Pancreas (tissue), 10 donors: ENCODE results near the gene ZNF444. TPM values are rescaled to one million over a fixed set of nuclear protein-coding genes. Genes with fewer than 3 reads are reported as not detected.
A peak's percentile ranks its signal among the peaks of the same experiment; 100 is the strongest.

Experiments used
- ATAC-seq, 4 donors: fragments of 200-7000 bp; cut with Tn5 transposase; one replicate each; pipeline versions ENCODE4 v1.8.0 to v1.9.1; 2020; ENCODE audit warnings: mild to moderate bottlenecking in 4 of 4, moderate library complexity in 4 of 4
- DNase-seq, 6 donors: peaks; one replicate each; pipeline ENCODE4 v3.0.0-alpha.2; 2020
- FAIRE-seq: peaks from 2 replicates; lab custom pipeline; 2012; peaks lifted over from hg19 to GRCh38; lab: Jason Lieb, UNC
- H3K27ac ChIP-seq, 4 donors: fragments of 200-600 bp; sonication (generic); 1 replicate in 3 of 4; 2 replicates in 1 of 4; pipeline versions ENCODE4 v1.5.0 to v1.8.0; 2020
- H3K27me3 ChIP-seq, 4 donors: fragments of 200-600 bp; one replicate each; pipeline ENCODE4 v1.8.0; 2021
- H3K36me3 ChIP-seq, 3 donors: fragments of 200-600 bp; sonication (generic) in 1 of 3; one replicate each; pipeline versions ENCODE4 v1.5.0 to v1.8.0; 2020 to 2021
- H3K4me1 ChIP-seq, 3 donors: fragments of 200-600 bp; one replicate each; pipeline ENCODE4 v1.8.0; 2021
- H3K4me3 ChIP-seq, 4 donors: fragments of 200-600 bp; sonication (generic) in 2 of 4; one replicate each; pipeline versions ENCODE4 v1.5.0 to v1.8.0; 2020 to 2021
- H3K9me3 ChIP-seq, 4 donors: fragments of 200-600 bp; one replicate each; pipeline ENCODE4 v1.8.0; 2021
- WGBS, 2 donors: extraction: QIAGEN DNeasy Blood & Tissue Kit; methylation state at CpG; one replicate each; pipeline ENCODE4 v1.1.7; 2013; 5-methylcytosine and 5-hydroxymethylcytosine counted together
- intact Hi-C, 3 donors: fragments of 100-400 bp; cut with DNase I; formaldehyde crosslinking; loops; one replicate each; pipeline versions ENCODE4 v1.11.1 to v1.14.2; 2022
- polyA plus RNA-seq, 2 donors: library from polyadenylated mRNA; stranded (reverse); fragments of 200-250 nt; gene quantifications; one replicate each; pipeline ENCODE4 v1.2.3, GENCODE V29; 2013
- total RNA-seq, 6 donors: library from RNA; stranded (reverse); fragmentation: NEBNext Ultra II Directional in 4 of 6; extraction: Animal tissue kit (Norgen Biotek cat#: 25700) in 4 of 6; gene quantifications; one replicate each; pipeline versions ENCODE4 v1.2.1 to v1.2.4, GENCODE V29; 2021 to 2023
- TF ChIP-seq, protein P1 (sequence below), 4 donors: fragments of 200-600 bp; sonication (generic) in 3 of 4; IDR thresholded peaks; one replicate each; pipeline versions ENCODE4 v1.5.0 to v1.8.0; 2021; ENCODE audit warnings: antibody characterized with exemption in 4 of 4
- donor health status: healthy with polysubstance abuse.
- donor health status: DM: no; HTN: no; CAD: no; lungs with moderate emphysema.
- donor health status: DM: no; HTN: no; CAD: no.
- donor health status: control.
- donor health status: control.
- donor health status: Bipolar disorder and iron deficiency.
- donor health status: DM: yes; HTN: yes; CAD: no.
- donor health status: DM: no; HTN: no; CAD: no.
- donor health status: DM: no; HTN: no; CAD: no.
- donor health status: DM: yes; HTN: yes; CAD: no.

The ZNF444 gene
- total and polyA plus RNA-seq, 8 donors = 27.9 to 99.0 (median 34.2) TPM

DNA sequence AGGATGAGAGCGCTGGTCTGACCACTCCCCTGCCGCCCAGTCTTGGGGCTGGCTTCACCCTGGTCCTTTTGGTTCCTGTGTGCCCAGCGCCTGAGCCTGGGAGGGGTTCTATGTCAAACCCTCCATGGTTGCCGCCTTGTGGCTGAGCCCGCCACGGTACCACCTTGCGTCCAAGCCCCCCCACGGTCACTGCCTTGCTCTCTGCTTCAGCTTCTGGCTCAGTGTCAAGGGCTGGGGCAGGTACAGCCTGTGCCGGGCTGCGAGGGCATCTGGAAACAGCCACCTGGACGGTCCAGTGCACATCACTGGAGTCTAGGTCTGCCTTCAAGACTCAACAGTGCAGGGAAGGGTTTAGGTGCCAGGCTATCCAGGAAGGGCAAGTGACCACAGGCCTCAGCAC lies 20.4 kb downstream of the ZNF444 start:
- Histone ChIP-seq H3K36me3 (peaks cover 0 to 26% (median 3%) of the 10 kb centered on the region in 3 donors), H3K4me1 (peaks cover 0 to 5% (median 0%) of the 10 kb centered on the region in 3 donors), H3K9me3 (no peaks in the 10 kb centered on the region), H3K4me3 (no peak overlapping the region), H3K27me3 (no peaks in the 10 kb centered on the region), H3K27ac (no peak overlapping the region)
- ATAC-seq (peak in 2 of 4 donors; percentile 16 to 38), DNase-seq (no peak), FAIRE-seq (no peak)
- TF ChIP-seq, protein P1, sequence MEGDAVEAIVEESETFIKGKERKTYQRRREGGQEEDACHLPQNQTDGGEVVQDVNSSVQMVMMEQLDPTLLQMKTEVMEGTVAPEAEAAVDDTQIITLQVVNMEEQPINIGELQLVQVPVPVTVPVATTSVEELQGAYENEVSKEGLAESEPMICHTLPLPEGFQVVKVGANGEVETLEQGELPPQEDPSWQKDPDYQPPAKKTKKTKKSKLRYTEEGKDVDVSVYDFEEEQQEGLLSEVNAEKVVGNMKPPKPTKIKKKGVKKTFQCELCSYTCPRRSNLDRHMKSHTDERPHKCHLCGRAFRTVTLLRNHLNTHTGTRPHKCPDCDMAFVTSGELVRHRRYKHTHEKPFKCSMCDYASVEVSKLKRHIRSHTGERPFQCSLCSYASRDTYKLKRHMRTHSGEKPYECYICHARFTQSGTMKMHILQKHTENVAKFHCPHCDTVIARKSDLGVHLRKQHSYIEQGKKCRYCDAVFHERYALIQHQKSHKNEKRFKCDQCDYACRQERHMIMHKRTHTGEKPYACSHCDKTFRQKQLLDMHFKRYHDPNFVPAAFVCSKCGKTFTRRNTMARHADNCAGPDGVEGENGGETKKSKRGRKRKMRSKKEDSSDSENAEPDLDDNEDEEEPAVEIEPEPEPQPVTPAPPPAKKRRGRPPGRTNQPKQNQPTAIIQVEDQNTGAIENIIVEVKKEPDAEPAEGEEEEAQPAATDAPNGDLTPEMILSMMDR (IDR thresholded peaks at IDR 0.05) = no peak
- intact Hi-C loops = no loop called here
- 90 to 93% methylated on average over 11 of the region's 11 CpGs for WGBS, 2 donors

DNA sequence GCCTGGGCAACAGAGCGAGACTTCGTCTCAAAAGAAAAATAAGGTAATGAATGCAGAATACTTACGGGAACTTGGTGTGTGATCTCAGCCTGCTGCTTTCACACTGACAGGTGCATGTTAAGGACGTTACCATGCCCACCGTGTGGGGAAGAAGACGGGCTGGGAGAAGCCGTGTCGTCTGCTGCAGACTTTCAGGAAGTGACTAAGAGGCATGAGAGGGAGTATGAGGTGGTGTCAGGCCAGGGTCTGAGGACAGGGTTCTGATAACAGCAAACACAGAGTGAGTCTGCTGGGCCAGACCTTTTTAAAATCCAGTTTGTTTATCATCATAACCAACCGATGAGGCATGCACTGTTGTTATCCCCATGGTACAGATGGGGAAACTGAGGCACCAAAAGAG lies 21.2 kb downstream of the ZNF444 start:
- FAIRE-seq = no peak

GRCh38 chr19:56163097-56163496 lies 22.0 kb downstream of the ZNF444 start:
- intact Hi-C loops = no loop called here
- H3K4me3 ChIP-seq = no peak overlapping the region
- no peak for FAIRE-seq
- H3K27ac ChIP-seq = no peak overlapping the region
- ATAC-seq = no peak
- 91% methylated on average over 13 of the region's 13 CpGs for WGBS, 2 donors
- H3K4me1 ChIP-seq = no peaks in the 10 kb centered on the region
- no peak for DNase-seq
- H3K27me3 ChIP-seq = no peaks in the 10 kb centered on the region
- TF ChIP-seq, protein P1 (IDR thresholded peaks at IDR 0.05) = no peak
- no peaks in the 10 kb centered on the region for H3K9me3 ChIP-seq
- peaks cover 0 to 21% (median 3%) of the 10 kb centered on the region in 3 donors for H3K36me3 ChIP-seq

More for the DNA sequence above, 21.2 kb downstream of the ZNF444 start:
- no peak for ATAC-seq
- TF ChIP-seq, protein P1 (IDR thresholded peaks at IDR 0.05) = no peak
- no peaks in the 10 kb centered on the region for H3K9me3 ChIP-seq
- no peak for DNase-seq
- H3K27me3 ChIP-seq = no peaks in the 10 kb centered on the region
- WGBS, 2 donors = 70 to 77% methylated on average over 9 of the region's 9 CpGs
- peaks cover 0 to 21% (median 3%) of the 10 kb centered on the region in 3 donors for H3K36me3 ChIP-seq
- H3K27ac ChIP-seq = no peak overlapping the region
- intact Hi-C loops = no loop called here
- H3K4me1 ChIP-seq = no peaks in the 10 kb centered on the region
- no peak overlapping the region for H3K4me3 ChIP-seq

GRCh38 chr19:56167064-56167578 lies 26.0 kb downstream of the ZNF444 start:
- intact Hi-C loops = no loop called here
- H3K27me3 ChIP-seq = no peaks in the 10 kb centered on the region
- no peak for DNase-seq
- TF ChIP-seq, protein P1 (IDR thresholded peaks at IDR 0.05) = no peak
- H3K36me3 ChIP-seq = no peaks in the 10 kb centered on the region
- WGBS, 2 donors = 45 to 48% methylated on average over 7 of the region's 7 CpGs
- no peak for FAIRE-seq
- no peak for ATAC-seq
- no peaks in the 10 kb centered on the region for H3K4me1 ChIP-seq
- H3K9me3 ChIP-seq = no peaks in the 10 kb centered on the region
- H3K4me3 ChIP-seq = no peak overlapping the region
- no peak overlapping the region for H3K27ac ChIP-seq

DNA sequence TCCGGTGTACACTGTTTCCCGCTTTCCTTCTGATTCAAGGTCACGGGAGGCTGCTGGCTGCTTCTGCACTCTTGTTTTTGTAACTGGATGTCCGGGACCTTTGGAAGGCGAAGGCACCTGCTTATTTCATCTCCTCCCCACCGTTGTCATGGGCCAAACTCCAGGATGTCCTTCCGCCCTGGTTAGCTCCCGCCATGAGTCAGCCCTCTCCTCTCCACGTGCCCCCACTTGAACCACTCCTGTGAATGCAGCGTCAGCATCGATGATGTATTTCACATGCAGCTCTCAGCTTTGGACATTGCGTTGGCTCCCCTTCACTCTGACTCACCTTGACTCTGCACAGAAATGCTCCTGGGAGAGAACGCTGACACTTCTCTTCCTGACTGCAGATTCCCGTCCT lies 29.2 kb downstream of the ZNF444 start:
- no peak overlapping the region for H3K27ac ChIP-seq
- no peaks in the 10 kb centered on the region for H3K27me3 ChIP-seq
- FAIRE-seq = no peak
- 27 to 40% methylated on average over 14 of the region's 14 CpGs for WGBS, 2 donors
- no peak overlapping the region for H3K4me3 ChIP-seq
- TF ChIP-seq, protein P1 (IDR thresholded peaks at IDR 0.05) = no peak
- intact Hi-C loops = loop anchor here in 1 of 3 donors (5.0 kb wide), 1 partner anchor 68 kb away; no protein-coding TSS in a partner anchor
- ATAC-seq = peak; percentile 57 to 86 (median 70)
- H3K4me1 ChIP-seq = no peaks in the 10 kb centered on the region
- no peaks in the 10 kb centered on the region for H3K36me3 ChIP-seq
- H3K9me3 ChIP-seq = no peaks in the 10 kb centered on the region
- DNase-seq = peak in 3 of 6 donors; percentile 48 to 76 (median 63)
